ENCODE results near the gene SNRNP35.

GRCh38 chr12:123436017-123436964, 21.6 kb upstream of the SNRNP35 start, which contains the start of gene RILPL2:
- TF ChIP-seq, protein P1, sequence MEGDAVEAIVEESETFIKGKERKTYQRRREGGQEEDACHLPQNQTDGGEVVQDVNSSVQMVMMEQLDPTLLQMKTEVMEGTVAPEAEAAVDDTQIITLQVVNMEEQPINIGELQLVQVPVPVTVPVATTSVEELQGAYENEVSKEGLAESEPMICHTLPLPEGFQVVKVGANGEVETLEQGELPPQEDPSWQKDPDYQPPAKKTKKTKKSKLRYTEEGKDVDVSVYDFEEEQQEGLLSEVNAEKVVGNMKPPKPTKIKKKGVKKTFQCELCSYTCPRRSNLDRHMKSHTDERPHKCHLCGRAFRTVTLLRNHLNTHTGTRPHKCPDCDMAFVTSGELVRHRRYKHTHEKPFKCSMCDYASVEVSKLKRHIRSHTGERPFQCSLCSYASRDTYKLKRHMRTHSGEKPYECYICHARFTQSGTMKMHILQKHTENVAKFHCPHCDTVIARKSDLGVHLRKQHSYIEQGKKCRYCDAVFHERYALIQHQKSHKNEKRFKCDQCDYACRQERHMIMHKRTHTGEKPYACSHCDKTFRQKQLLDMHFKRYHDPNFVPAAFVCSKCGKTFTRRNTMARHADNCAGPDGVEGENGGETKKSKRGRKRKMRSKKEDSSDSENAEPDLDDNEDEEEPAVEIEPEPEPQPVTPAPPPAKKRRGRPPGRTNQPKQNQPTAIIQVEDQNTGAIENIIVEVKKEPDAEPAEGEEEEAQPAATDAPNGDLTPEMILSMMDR (IDR thresholded peaks at IDR 0.05; ENCODE audit: poor library complexity), result no peak
- TF ChIP-seq EZH2 (IDR thresholded peaks at IDR 0.05; ENCODE audit: borderline replicate concordance) (no peak), EZH2phosphoT487 (IDR thresholded peaks at IDR 0.05; ENCODE audit: low read depth, severe bottlenecking, unreplicated experiment) (no peak)
